Stimulated activated CD4-positive, alpha-beta T cell treated with anti-CD3 and anti-CD28 coated beads, Interleukin-12 subunit alpha, Interleukin-12 subunit beta, amount 100 ng/mL, for 48 hours (primary cell): ENCODE measurements around the gene CHML.

Experiments
- DNase-seq, 3 donors: peaks; one replicate each; pipeline ENCODE4 v3.0.0-alpha.2; 2020; ENCODE audit warnings: low read depth in 2 of 3, low spot score in 1 of 3

CHML gene

GRCh38 chr1:241624935-241625334 lies 15.2 kb downstream of the CHML start:
- no peak for DNase-seq

GRCh38 chr1:241622669-241623068 lies 17.5 kb downstream of the CHML start:
- DNase-seq = no peak

GRCh38 chr1:241617426-241617825 lies 22.7 kb downstream of the CHML start:
- DNase-seq = no peak

GRCh38 chr1:241615043-241615974 lies 24.9 kb downstream of the CHML start:
- DNase-seq = no peak

GRCh38 chr1:241614572-241614971 lies 25.6 kb downstream of the CHML start:
- DNase-seq = no peak

GRCh38 chr1:241614144-241614543 lies 26.0 kb downstream of the CHML start:
- DNase-seq = no peak

- no peak for DNase-seq
Measured at GRCh38 chr1:241612533-241613477, 27.4 kb downstream of the CHML start.

- DNase-seq = no peak
Measured at GRCh38 chr1:241611736-241612135, 28.4 kb downstream of the CHML start.

GRCh38 chr1:241611063-241611462 lies 29.1 kb downstream of the CHML start:
- no peak for DNase-seq

GRCh38 chr1:241610056-241610815 lies 29.9 kb downstream of the CHML start:
- no peak for DNase-seq

- no peak for DNase-seq
Measured at GRCh38 chr1:241608379-241609033, 31.7 kb downstream of the CHML start.

GRCh38 chr1:241607497-241607896 lies 32.7 kb downstream of the CHML start:
- DNase-seq = no peak

- no peak for DNase-seq
Measured at GRCh38 chr1:241606544-241606943, 33.6 kb downstream of the CHML start.

- no peak for DNase-seq
Measured at GRCh38 chr1:241605146-241605805, 34.9 kb downstream of the CHML start.

GRCh38 chr1:241603731-241604245 lies 36.4 kb downstream of the CHML start:
- no peak for DNase-seq

- no peak for DNase-seq
Measured at GRCh38 chr1:241600496-241600901, 39.7 kb downstream of the CHML start.

GRCh38 chr1:241598249-241598648 lies 41.9 kb downstream of the CHML start:
- DNase-seq = no peak

- no peak for DNase-seq
Measured at GRCh38 chr1:241596633-241597032, 43.5 kb downstream of the CHML start.

GRCh38 chr1:241593186-241593585 lies 47.0 kb downstream of the CHML start:
- no peak for DNase-seq
